ENCODE data around the gene ULBP2. TPM values are rescaled to one million over a fixed set of nuclear protein-coding genes. Genes with fewer than 3 reads are reported as not detected.
"Not testable (repeated sequence)": the region's sequence is repeated elsewhere in the genome, so short reads cannot be mapped to it uniquely, and the experiment has no call there.

ULBP2 gene
- total and polyA plus RNA-seq, 7 experiments from 2014 or later: 0.27 to 1.0 (median 0.56) TPM; not detected in 2

- H3K9me3 ChIP-seq (ENCODE audit: control insufficient read depth in 2 of 3, low read length in 3 of 3); POLR2A ChIA-PET; H3K36me3 Mint-ChIP-seq; intact Hi-C loops (cut with micrococcal nuclease); H3K27ac ChIP-seq (ENCODE audit: low read depth, low read length); H3K4me3 Mint-ChIP-seq; H3K9me3 Mint-ChIP-seq; H3K4me1 ChIP-seq (ENCODE audit: control insufficient read depth in 2 of 2, insufficient read depth in 2 of 2, low read length in 2 of 2); DNase-seq; ATAC-seq; CTCF ChIA-PET; H3K36me3 ChIP-seq (ENCODE audit: control insufficient read depth in 2 of 3, insufficient read depth in 3 of 3, low read length in 3 of 3); H3K4me3 ChIP-seq (ENCODE audit: low read length); H3K27ac Mint-ChIP-seq: not testable (repeated sequence)
- H3K27me3 Mint-ChIP-seq: peaks cover 58 to 80% (median 76%) of the 10 kb centered on the region in 5 donors
- peaks cover 6 to 28% of the 10 kb centered on the region in 2 donors for H3K27me3 ChIP-seq (ENCODE audit: control insufficient read depth in 2 of 2, insufficient read depth in 2 of 2, low read length in 2 of 2)
- H3K4me1 Mint-ChIP-seq: peaks cover 7 to 18% (median 9%) of the 10 kb centered on the region in 7 donors
Measured at GRCh38 chr6:149958124-149958523, 16.3 kb downstream of the ULBP2 start.

GRCh38 chr6:149959806-149960205, 18.0 kb downstream of the ULBP2 start:
- H3K4me3 ChIP-seq (ENCODE audit: low read length); POLR2A ChIA-PET; H3K9me3 Mint-ChIP-seq; intact Hi-C loops (cut with micrococcal nuclease); H3K36me3 ChIP-seq (ENCODE audit: control insufficient read depth in 2 of 3, insufficient read depth in 3 of 3, low read length in 3 of 3); ATAC-seq; H3K9me3 ChIP-seq (ENCODE audit: control insufficient read depth in 2 of 3, low read length in 3 of 3); CTCF ChIA-PET; H3K4me3 Mint-ChIP-seq; H3K27ac ChIP-seq (ENCODE audit: low read depth, low read length); H3K36me3 Mint-ChIP-seq; H3K27ac Mint-ChIP-seq: not testable (repeated sequence)
- DNase-seq: peak in 1 of 9 donors; percentile 2
- Histone ChIP-seq H3K27me3 (ENCODE audit: control insufficient read depth in 2 of 2, insufficient read depth in 2 of 2, low read length in 2 of 2) (peaks cover 11 to 38% of the 10 kb centered on the region in 2 donors), H3K4me1 (ENCODE audit: control insufficient read depth in 2 of 2, insufficient read depth in 2 of 2, low read length in 2 of 2) (peaks cover 7 to 19% of the 10 kb centered on the region in 2 donors)
- Mint-ChIP-seq H3K27me3 (peaks cover 71 to 88% (median 82%) of the 10 kb centered on the region in 5 donors), H3K4me1 (peaks cover 14 to 24% (median 21%) of the 10 kb centered on the region in 7 donors)

- POLR2A ChIA-PET: no interaction called here
- Mint-ChIP-seq H3K36me3 (peaks cover 0 to 3% (median 0%) of the 10 kb centered on the region in 5 donors), H3K27ac (no peak overlapping the region), H3K27me3 (peaks cover 71 to 89% (median 82%) of the 10 kb centered on the region in 5 donors), H3K4me3 (no peak overlapping the region), H3K9me3 (peaks cover 0 to 5% (median 0%) of the 10 kb centered on the region in 11 donors), H3K4me1 (peaks cover 14 to 24% (median 21%) of the 10 kb centered on the region in 7 donors)
- no peak for DNase-seq
- Histone ChIP-seq H3K27ac (ENCODE audit: low read depth, low read length) (no peak overlapping the region), H3K9me3 (ENCODE audit: control insufficient read depth in 2 of 3, low read length in 3 of 3) (no peaks in the 10 kb centered on the region), H3K4me3 (ENCODE audit: low read length) (no peak overlapping the region), H3K36me3 (ENCODE audit: control insufficient read depth in 2 of 3, insufficient read depth in 3 of 3, low read length in 3 of 3) (no peaks in the 10 kb centered on the region), H3K4me1 (ENCODE audit: control insufficient read depth in 2 of 2, insufficient read depth in 2 of 2, low read length in 2 of 2) (peaks cover 8 to 24% of the 10 kb centered on the region in 2 donors), H3K27me3 (ENCODE audit: control insufficient read depth in 2 of 2, insufficient read depth in 2 of 2, low read length in 2 of 2) (peaks cover 15 to 43% of the 10 kb centered on the region in 2 donors)
- intact Hi-C loops (cut with micrococcal nuclease): no loop called here
- ATAC-seq: no peak
- CTCF ChIA-PET: interaction anchor here (0.7 kb wide), 1 partner anchor 374 kb away, joined by 3 read pairs; no protein-coding TSS in a partner anchor
Measured at GRCh38 chr6:149960488-149960887, 18.7 kb downstream of the ULBP2 start.

- peak overlapping the region in 1 of 9 donors; percentile 5 for H3K27ac Mint-ChIP-seq
Measured at GRCh38 chr6:149961728-149962425, 20.1 kb downstream of the ULBP2 start.

GRCh38 chr6:149962461-149963211, 20.8 kb downstream of the ULBP2 start:
- peaks cover 12 to 36% of the 10 kb centered on the region in 2 donors for H3K27me3 ChIP-seq (ENCODE audit: control insufficient read depth in 2 of 2, insufficient read depth in 2 of 2, low read length in 2 of 2)
- peaks cover 72 to 90% (median 86%) of the 10 kb centered on the region in 5 donors for H3K27me3 Mint-ChIP-seq
- peak overlapping the region; percentile 88 to 97 (median 92) for H3K4me3 Mint-ChIP-seq
- ChIA-PET CTCF (no interaction called here), POLR2A (no interaction called here)
- H3K4me1 Mint-ChIP-seq: peaks cover 14 to 28% (median 23%) of the 10 kb centered on the region in 7 donors
- peaks cover 0 to 4% (median 0%) of the 10 kb centered on the region in 11 donors for H3K9me3 Mint-ChIP-seq
- H3K27ac Mint-ChIP-seq: peak overlapping the region in 2 of 9 donors; percentile 17 to 92
- no peak for ATAC-seq
- no peaks in the 10 kb centered on the region for H3K36me3 ChIP-seq (ENCODE audit: control insufficient read depth in 2 of 3, insufficient read depth in 3 of 3, low read length in 3 of 3)
- peak in 1 of 9 donors; percentile 20 for DNase-seq
- H3K27ac ChIP-seq (ENCODE audit: low read depth, low read length): no peak overlapping the region
- no peaks in the 10 kb centered on the region for H3K9me3 ChIP-seq (ENCODE audit: control insufficient read depth in 2 of 3, low read length in 3 of 3)
- H3K4me1 ChIP-seq (ENCODE audit: control insufficient read depth in 2 of 2, insufficient read depth in 2 of 2, low read length in 2 of 2): peaks cover 8 to 24% of the 10 kb centered on the region in 2 donors
- H3K4me3 ChIP-seq (ENCODE audit: low read length): peak overlapping the region; percentile 66
- intact Hi-C loops (cut with micrococcal nuclease): loop anchor here (1.0 to 2.0 kb wide), 3 partner anchors 21 to 106 kb away; partner anchors contain the start of gene ULBP3 (in 1 of the 2)
- peaks cover 0 to 3% (median 0%) of the 10 kb centered on the region in 5 donors for H3K36me3 Mint-ChIP-seq

More at GRCh38 chr6:149961728-149962425, 20.1 kb downstream of the ULBP2 start:
- H3K9me3 Mint-ChIP-seq: peaks cover 0 to 4% (median 0%) of the 10 kb centered on the region in 11 donors
- Histone ChIP-seq H3K4me3 (ENCODE audit: low read length) (no peak overlapping the region), H3K27me3 (ENCODE audit: control insufficient read depth in 2 of 2, insufficient read depth in 2 of 2, low read length in 2 of 2) (peaks cover 12 to 36% of the 10 kb centered on the region in 2 donors), H3K36me3 (ENCODE audit: control insufficient read depth in 2 of 3, insufficient read depth in 3 of 3, low read length in 3 of 3) (no peaks in the 10 kb centered on the region), H3K9me3 (ENCODE audit: control insufficient read depth in 2 of 3, low read length in 3 of 3) (no peaks in the 10 kb centered on the region), H3K4me1 (ENCODE audit: control insufficient read depth in 2 of 2, insufficient read depth in 2 of 2, low read length in 2 of 2) (peaks cover 8 to 24% of the 10 kb centered on the region in 2 donors), H3K27ac (ENCODE audit: low read depth, low read length) (no peak overlapping the region)
- ATAC-seq (peak; percentile 39), DNase-seq (peak in 5 of 9 donors; percentile 20 to 47 (median 34))
- intact Hi-C loops (cut with micrococcal nuclease): loop anchor here in 1 of 2 donors (2.0 kb wide), 1 partner anchor 107 kb away; the partner anchor contains the start of gene ULBP3
- peak overlapping the region in 4 of 10 donors; percentile 5 to 45 (median 21) for H3K4me3 Mint-ChIP-seq
- peaks cover 69 to 88% (median 80%) of the 10 kb centered on the region in 5 donors for H3K27me3 Mint-ChIP-seq
- peaks cover 0 to 3% (median 0%) of the 10 kb centered on the region in 5 donors for H3K36me3 Mint-ChIP-seq
- peaks cover 14 to 28% (median 23%) of the 10 kb centered on the region in 7 donors for H3K4me1 Mint-ChIP-seq
- ChIA-PET CTCF (no interaction called here), POLR2A (interaction anchor here (0.6 kb wide), 1 partner anchor 22 kb away, joined by 3 read pairs; no protein-coding TSS in a partner anchor)

- ATAC-seq (peak; percentile 8), DNase-seq (peak in 3 of 9 donors; percentile 25 to 37 (median 34))
- H3K36me3 Mint-ChIP-seq: peaks cover 0 to 3% (median 0%) of the 10 kb centered on the region in 5 donors
- ChIA-PET POLR2A (no interaction called here), CTCF (no interaction called here)
- Histone ChIP-seq H3K4me3 (ENCODE audit: low read length) (peak overlapping the region; percentile 66), H3K4me1 (ENCODE audit: control insufficient read depth in 2 of 2, insufficient read depth in 2 of 2, low read length in 2 of 2) (peaks cover 8 to 24% of the 10 kb centered on the region in 2 donors), H3K27me3 (ENCODE audit: control insufficient read depth in 2 of 2, insufficient read depth in 2 of 2, low read length in 2 of 2) (peaks cover 12 to 36% of the 10 kb centered on the region in 2 donors), H3K36me3 (ENCODE audit: control insufficient read depth in 2 of 3, insufficient read depth in 3 of 3, low read length in 3 of 3) (no peaks in the 10 kb centered on the region), H3K27ac (ENCODE audit: low read depth, low read length) (no peak overlapping the region), H3K9me3 (ENCODE audit: control insufficient read depth in 2 of 3, low read length in 3 of 3) (no peaks in the 10 kb centered on the region)
- H3K4me3 Mint-ChIP-seq: peak overlapping the region; percentile 88 to 97 (median 92)
- intact Hi-C loops (cut with micrococcal nuclease): loop anchor here (1.0 to 2.0 kb wide), 3 partner anchors 22 to 106 kb away; partner anchors contain the start of gene ULBP3 (in 1 of the 2)
- peaks cover 0 to 4% (median 0%) of the 10 kb centered on the region in 11 donors for H3K9me3 Mint-ChIP-seq
- H3K27me3 Mint-ChIP-seq: peaks cover 71 to 89% (median 86%) of the 10 kb centered on the region in 5 donors
- peak overlapping the region in 4 of 9 donors; percentile 48 to 92 (median 78) for H3K27ac Mint-ChIP-seq
- peaks cover 14 to 28% (median 23%) of the 10 kb centered on the region in 7 donors for H3K4me1 Mint-ChIP-seq
Measured at GRCh38 chr6:149963212-149963461, 21.3 kb downstream of the ULBP2 start.
